IMR-90 (cell line): Measurements from ENCODE around the gene MCF2L.

ENCODE experiments used
- BHLHE40 ChIP-seq: fragments of 150-350 bp; IDR thresholded peaks from 2 replicates; pipeline ENCODE4 v1.6.1; 2016; ENCODE audit warnings: mild to moderate bottlenecking, low read depth, low read length
- TF ChIP-seq, protein P1 (sequence below): conservative IDR thresholded peaks from 2 replicates; pipeline ENCODE4 v1.5.1; 2012; ENCODE audit warnings: mild to moderate bottlenecking, low read depth, low read length, improper control_type of control experiment

DNA sequence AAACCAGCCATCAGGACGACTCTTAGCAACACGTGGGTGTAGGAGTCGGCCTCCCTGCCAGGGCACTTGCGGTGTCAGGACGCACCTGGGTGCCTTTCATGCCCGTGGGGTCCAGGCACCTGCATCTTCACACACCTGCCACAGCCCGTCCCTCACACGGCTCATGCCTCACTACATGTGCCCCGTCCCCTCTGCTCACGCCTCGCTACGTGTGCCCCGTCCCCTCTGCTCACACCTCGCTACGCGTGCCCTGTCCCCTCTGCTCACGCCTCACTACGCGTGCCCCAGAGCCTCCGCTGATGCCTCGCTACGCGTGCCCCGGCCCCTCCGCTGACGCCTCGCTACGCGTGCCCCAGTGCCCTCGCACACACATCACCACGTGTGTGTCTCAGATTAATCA is 78.6 kb downstream of the MCF2L start:
- TF ChIP-seq, protein P1, sequence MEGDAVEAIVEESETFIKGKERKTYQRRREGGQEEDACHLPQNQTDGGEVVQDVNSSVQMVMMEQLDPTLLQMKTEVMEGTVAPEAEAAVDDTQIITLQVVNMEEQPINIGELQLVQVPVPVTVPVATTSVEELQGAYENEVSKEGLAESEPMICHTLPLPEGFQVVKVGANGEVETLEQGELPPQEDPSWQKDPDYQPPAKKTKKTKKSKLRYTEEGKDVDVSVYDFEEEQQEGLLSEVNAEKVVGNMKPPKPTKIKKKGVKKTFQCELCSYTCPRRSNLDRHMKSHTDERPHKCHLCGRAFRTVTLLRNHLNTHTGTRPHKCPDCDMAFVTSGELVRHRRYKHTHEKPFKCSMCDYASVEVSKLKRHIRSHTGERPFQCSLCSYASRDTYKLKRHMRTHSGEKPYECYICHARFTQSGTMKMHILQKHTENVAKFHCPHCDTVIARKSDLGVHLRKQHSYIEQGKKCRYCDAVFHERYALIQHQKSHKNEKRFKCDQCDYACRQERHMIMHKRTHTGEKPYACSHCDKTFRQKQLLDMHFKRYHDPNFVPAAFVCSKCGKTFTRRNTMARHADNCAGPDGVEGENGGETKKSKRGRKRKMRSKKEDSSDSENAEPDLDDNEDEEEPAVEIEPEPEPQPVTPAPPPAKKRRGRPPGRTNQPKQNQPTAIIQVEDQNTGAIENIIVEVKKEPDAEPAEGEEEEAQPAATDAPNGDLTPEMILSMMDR: no peak
- TF ChIP-seq BHLHE40: no peak
